Stimulated activated CD8-positive, alpha-beta memory T cell treated with anti-CD3 and anti-CD28 coated beads, Interleukin-7, amount 100 ng/mL, for 4 hours (primary cell): ENCODE data around the gene ZNG1F.
"Not testable (repeated sequence)": the region's sequence is repeated elsewhere in the genome, so short reads cannot be mapped to it uniquely, and the experiment has no call there.

Experiments
- DNase-seq, 2 donors: peaks; one replicate each; pipeline ENCODE4 v3.0.0-alpha.2; 2020; ENCODE audit warnings: low read depth in 2 of 2

The ZNG1F gene

DNA sequence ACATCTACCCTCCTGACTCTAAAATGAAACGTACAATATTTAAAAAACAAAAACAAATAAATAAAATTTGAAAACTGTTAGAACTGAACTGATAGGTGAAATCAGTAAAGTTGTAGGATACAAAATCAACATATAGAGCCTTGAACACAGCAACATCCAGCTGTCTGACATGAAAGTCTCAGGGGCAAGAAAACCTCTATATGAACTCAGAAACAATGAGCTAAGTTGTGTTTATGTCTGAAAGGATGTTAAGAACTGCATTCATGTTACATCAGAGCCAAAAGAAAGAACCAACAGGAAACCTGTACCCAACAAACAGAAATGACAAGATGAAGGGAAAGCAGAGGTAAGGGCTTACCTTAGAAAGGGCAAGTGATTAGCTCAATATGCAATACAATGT lies 102.4 kb downstream of the ZNG1F start:
- not testable (repeated sequence) for DNase-seq

- DNase-seq, result not testable (repeated sequence)
Measured at GRCh38 chr9:41086215-41086614, 102.9 kb downstream of the ZNG1F start.

DNA sequence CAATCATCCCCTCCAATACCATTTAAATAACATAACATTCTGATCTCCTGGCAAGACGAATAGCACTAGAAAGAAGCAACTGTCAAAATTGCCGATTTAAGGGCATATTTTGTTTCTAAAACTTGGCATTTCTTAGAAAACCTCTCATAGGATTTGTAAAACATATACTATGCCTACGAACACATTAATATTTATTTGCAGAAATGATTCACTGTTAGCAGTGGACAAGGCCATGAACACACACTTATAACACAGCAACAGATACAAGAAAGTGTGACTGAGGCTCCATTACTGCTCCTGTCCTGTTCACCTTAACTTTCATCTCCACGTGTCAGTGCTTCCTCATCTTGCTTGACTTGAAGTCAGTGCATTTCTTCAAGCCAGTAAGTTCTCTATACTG lies 106.8 kb downstream of the ZNG1F start:
- DNase-seq, result not testable (repeated sequence)
